HG03095 (cell line): ENCODE data around the gene PRR29.
"Not testable (repeated sequence)": the region's sequence is repeated elsewhere in the genome, so short reads cannot be mapped to it uniquely, and the experiment has no call there.

ENCODE experiments used
- ATAC-seq: cut with Tn5 transposase; IDR thresholded peaks from one replicate; pipeline ENCODE4 v1.9.1; 2021; ENCODE audit warnings: moderate library complexity; ENCODE audit not compliant: unreplicated experiment

PRR29 gene

DNA sequence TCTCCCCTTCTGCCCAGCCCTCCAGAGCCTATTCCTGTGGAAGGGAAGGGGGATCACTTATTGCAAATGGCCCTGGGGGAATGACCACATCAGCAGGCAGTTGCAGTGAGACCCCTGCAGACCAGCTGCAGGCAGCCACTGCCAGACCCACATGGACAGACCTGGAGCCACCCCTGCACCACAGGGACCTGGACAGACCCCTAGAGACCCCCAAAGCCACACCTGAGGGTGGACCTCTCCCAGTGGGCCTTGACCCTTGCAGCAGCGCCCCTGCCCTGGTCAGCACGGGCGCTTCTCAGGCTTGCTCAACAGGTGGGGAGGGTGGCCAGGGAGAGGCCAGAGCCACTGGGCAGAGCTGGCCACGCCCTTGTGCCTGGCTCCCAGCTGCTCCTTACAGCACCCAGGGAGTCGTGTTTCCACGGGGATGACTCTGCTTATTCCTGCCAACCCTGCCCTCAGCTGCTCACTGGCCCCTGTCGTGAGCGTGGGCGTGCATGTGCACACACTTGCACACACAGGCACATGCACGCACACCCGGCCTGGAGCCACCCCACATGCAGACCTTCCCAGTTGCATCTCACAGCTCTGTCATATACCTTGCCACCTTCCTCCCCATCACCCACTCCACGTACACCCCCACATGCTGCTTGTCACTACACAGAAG lies 24.1 kb upstream of the PRR29 start:
- no peak for ATAC-seq

DNA sequence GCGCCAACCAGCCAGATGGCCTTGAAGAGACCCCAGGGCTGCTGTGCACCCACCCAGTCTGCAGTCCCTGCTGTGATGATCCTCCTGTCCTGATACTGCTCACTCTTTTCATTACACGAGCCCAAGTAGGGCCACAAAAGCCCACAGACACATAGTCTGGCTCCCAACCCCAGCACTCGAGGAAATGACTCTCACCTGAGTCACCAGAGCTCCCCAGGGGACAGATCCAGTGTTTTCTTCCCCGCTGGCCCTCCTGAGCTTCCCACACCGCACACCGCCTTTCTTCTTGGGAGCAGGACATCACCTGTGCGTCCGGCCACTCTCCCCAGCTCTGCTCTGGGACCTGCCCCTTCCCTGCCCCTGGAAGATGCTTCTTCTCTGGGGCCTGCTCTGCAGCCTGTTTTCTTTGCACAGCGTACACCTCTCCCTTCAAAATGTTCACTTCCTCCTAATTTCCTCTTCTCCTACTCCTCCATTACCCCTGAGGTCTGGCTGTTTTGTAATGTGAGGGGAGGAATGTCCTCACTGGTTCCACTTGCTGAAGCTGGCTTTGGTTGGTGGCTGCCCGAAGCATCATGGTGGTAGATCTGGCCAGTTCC lies 23.5 kb upstream of the PRR29 start:
- ATAC-seq: no peak

DNA sequence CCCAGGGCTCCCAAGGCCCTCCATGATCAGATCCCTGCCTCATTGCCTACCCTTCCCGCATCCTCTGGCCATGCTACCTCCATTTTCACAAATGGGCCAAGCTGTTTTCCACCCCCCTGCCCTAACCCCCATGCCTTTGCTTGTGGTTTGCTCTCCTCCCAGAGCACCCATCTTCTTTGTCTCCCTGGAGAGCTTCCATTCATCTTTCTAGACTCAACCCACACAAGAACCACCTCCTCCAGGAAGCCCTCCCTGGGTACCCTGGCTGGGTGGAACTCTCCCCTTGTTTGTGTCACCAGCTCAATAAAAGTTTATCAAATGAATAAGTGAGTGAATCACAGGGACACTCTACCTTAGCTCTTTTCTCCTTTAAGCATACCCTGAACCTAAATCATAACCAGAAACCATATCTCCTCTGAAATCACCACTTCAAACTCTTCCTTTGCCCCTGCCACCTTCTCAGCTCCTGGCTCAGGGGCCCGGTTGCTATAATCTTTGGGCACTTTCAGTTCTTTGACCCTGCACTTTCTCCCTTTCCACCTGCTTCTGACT lies 22.5 kb upstream of the PRR29 start:
- ATAC-seq: no peak

DNA sequence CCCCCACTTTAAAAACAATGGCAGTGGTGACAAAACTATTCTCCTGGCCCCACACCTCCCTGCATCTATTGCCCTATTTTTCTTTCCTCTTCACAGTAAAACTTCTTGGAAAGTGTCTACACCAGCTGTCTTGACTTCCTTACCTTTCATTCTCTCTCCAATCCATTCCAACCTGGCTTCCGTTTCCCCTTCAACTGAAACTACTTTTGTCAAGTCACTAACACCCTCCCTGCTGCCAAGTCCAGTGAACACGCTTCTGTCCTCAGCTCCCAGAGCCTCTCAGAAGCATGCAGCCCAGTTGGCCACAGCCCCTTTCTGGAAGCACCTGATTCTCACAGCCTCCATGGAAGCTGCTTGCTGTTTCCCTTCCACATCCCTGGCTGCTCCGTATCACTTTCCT lies 21.4 kb upstream of the PRR29 start:
- ATAC-seq: no peak

DNA sequence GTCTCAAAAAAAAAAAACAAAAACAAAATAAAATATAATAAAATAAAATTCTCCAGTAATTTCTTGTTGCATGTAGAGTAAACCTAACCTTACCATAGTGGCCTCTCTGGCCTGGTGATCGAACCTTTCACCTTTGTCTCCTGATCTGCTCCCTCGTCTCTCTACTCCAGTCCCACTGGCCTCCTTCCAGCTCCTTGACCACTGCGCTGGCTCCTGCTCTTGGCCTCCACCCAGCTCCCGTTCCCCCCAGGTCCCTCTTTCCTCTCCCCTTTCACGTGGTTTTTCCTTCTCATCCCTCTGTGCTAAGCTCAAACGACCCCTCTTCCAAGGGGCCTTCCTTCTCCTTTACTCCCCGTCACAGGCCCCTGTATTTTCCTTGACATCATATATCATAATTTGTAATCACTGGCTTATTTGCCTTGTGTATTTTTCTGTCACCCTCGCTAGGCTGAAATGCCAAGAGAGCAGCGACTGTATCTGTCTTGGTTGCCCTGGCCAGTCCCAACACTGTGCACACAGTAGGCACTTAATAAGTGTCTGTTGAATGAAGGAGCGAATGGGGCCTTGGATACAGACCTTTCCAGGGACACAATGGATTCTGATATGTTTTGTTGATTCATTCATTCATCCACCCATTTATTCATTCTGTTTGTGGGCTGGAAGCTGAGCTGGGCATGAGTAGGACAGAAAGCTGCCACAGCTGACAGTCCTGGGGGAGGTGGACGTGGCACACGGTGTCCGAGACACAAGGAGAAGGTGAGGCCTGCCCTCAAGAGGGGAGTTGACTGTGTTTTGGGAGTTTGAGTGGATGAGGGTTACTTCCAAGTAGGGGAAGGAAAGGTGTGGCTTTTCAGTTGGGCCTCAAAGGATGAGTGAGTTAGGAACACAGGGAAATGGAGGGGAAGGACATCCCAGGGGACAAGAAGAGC lies 19.6 kb upstream of the PRR29 start:
- no peak for ATAC-seq

DNA sequence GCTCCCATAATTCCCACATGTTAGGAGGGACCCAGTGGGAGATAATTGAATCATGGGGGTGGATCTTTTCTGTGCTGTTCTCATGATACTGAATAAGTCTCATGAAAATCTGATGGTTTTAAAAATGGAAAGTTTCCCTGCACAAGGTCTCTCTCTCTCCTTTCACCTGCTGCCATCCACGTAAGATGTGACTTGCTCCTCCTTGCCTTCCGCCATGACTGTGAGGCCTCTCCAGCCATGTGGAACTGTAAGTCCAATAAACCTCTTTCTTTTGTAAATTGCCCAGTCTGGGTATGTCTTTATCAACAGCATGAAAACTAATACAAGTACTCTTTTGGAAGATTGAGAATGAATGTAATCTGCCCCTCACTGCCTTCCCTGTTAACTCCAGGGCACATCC lies 15.5 kb upstream of the PRR29 start:
- ATAC-seq: not testable (repeated sequence)

DNA sequence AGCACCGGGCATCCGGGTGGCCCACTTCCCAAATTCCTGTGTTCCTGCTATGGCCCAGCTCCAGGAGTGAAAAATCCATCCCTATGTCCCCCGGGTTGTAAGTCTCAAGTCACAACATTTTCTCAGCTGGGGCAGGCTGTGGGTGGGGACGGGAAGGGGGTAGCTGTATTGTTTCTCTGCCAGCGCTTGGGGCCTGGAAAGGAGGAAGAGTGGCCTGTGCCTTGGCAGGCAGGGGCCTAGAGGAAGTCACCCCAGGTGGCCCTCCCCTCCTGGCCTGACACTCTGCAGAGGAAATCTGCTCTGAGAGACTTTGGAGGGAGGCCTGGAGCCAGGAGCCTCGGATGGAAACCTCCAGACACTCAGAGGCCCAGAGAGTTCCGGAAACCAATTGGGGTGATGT lies 14.8 kb upstream of the PRR29 start:
- ATAC-seq: no peak

DNA sequence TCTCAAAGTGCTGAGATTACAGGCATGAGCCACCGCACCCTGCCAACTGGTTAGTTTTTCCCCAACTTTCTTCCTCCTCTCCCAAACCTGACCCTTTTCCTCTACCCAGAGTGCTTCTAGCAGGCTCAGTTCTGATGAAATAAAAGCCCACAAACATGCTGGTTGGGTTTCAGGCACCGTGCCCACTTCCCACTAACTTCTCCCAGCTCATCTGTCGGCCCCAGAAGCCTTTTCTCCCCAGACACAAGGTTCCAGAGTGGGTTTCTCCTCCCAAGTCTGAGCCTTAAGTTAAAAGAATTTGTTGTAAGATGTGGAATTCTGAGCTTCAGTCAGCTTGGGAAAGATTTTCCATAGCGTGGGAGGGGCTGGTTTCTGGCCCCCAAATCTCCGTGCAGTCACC lies 13.9 kb upstream of the PRR29 start:
- ATAC-seq: no peak

DNA sequence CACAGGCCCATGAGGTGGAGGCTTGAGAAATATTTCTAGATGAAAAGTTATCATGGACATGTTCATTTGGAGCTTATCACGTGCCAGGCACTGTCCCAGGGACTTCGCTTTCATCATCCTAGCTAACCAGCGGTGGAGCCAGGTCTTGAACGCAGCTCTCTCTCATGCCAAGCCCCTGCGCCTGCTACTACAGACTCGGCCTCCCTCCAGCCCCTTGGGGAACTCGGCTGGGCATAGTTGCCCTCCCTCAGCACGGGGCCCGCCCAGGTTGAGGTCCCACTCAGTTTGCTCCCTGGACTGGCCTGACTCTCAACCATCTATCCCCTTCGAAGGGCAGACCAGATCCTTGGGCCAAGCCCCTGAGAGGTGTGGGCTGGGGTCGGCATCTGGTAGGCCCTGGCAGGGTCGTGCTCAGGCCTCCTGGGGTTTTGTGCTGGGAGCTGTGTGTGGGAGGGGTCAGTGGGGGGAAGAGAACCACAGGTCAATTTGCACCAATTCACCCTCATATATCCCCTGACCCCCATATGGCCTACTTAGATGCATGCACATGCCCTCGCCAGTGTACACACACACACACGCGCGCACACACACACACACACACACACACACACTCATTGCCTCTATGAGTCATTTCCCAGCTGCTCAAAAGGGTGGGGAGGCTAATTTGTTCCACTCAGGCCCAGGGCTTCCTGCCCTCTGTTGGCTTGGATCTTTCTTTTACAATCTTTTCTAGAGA lies 13.3 kb upstream of the PRR29 start:
- ATAC-seq: no peak

DNA sequence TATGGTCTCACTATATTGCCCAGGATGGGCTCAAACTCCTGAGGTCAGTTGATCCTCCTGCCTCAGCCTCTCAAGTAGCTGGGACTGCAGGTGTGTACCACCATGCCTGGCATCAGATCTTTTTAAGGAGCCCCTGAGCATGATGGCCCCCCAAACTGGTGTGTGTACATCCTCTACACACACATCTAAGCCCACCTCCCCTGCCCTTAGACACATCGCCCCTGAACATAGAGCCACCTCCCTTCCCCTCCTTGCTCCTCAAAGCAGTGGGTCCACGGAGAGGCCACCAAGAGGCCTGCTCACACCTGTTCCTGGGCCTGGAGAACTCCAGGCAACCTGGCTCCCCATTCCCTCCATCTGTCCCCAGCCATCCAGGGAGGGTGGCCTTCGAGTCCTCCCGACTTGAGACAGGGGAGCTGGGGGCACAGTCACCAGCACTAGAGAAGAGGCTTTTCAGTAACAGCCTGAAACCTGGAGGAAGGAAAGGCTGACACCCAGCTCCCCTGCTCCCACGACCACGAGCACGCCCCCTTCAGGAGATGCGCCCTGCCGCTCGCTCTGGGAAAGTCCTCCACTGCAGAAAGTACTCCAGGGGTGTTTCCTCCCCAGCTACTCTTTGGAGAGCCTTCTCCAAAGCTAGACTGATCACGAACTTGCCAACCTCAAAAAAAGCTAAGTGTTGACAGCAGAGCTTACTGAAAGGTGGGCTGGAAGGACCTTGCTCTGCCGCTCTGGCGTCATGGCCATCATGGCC lies 12.6 kb upstream of the PRR29 start:
- no peak for ATAC-seq

DNA sequence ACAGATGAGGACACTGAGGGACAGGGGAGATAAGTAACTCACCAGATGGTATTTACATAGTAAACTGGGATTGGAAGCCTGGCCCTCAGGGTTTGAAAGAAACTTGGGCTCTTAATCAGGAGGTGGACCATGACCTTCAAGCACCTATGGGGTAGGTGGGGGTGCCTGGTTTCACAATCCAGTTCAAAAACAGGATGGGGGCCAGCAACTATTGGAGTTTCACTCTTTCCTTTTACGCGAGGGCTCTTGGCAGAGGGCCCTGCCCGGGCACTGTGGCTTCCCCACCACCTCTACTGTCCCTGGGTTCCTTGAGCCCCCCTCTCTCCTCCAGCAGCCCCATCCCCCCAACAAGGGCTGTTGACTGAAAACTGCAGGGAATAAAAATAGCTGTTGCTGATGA lies 11.3 kb upstream of the PRR29 start:
- ATAC-seq: no peak

DNA sequence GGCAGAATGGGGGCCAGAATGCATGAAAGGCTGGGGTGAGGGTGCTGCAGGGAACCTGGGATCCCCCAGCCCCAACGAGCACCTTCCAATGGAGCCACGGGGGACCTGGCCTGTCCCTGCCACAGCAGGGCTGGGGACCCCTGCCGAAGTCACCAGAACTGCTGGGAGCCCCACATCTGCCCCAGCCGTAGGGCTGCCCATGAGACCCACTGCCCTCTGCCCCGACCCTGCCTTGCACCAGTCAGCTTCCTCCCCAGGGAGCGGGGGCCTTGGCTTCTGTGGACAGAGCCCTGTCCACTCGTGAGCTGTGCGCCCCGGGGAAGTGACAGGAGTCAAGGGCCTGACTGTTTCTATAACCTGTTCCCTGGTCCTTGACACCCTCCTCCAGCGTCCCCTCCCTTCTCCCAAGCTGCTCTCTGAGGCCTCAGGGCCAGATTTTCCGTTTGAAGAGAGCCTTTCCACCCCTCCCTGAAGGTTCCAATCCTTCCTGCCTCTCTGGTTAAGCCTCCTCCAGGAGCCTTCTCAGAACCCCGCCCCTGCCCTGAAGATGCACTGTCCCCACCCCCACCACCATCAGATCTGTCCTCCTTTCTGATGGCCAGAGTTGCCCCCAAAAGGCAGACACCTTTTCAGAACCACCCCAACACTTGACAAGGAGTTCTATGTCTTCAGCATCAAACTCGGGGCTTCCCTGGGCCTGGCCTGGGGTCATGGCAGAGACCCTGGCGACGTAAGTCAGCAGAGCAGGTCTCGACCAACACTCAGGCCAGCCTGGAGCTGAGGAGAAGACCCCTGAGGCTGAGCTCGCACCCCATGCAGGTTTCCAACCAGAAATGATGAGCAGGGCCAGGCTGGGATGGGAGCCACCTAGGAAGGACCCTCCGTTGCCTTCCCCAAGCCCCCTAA lies 10.7 kb upstream of the PRR29 start:
- ATAC-seq: no peak

DNA sequence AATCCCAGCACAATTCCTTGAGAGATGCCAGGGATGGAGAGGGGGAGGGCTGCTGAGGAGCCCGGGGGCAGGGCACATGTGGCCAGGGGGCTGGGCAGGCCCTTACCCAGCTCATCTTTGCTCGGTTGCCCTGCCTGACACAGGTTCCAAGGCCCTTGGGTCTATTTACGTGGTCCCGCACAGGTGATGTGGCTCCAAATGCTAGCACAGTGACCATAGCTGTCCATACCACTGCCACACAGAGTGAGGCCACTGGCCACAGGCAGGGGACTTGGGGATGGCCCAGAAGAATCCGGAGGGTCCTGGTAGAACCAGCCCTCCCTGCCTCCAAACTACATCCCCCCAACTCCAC lies 10.0 kb upstream of the PRR29 start:
- ATAC-seq: no peak

DNA sequence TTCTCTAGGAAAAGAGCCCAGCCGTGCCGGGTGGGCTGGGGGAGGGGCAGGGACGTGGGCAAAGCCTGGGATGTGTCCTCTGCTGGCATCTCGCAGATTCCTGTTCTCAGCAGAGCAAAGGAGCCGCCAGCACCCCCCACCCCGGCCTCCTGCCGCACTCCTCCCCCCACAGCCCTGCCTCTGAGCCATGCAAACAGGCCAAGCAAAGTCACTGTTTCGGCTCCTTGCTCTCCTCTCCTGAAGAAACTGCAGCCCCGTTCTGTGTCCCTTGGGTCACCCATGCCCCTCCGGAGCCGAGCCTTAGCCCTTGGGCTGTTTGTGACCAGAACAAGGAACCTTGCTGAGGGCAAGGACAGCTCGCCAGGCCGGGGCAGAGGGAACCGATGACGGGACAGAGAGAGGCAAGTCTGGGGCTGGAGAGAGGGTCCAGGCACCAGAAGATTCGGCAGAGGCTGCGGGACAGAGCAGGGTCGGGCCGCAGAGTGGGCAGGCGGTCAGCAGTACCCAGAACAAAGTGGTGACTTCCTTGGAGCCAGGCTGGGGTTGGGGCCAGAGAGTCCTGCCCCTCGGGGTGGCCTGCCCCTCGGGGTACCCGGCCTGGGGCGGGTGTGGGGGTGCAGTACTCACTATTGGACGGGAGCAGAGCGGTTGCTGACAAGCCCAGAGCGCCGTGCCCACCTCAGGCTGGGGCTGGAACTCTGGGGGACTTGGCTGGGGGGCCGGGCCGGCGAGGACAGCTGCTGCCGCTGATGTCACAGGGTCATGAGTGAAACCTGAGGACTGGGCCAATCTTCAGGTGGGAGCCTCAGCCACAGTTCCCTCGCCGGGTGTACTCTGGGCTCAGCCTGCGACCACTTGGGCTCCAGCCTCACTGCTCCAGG lies 9.2 kb upstream of the PRR29 start:
- ATAC-seq: no peak

DNA sequence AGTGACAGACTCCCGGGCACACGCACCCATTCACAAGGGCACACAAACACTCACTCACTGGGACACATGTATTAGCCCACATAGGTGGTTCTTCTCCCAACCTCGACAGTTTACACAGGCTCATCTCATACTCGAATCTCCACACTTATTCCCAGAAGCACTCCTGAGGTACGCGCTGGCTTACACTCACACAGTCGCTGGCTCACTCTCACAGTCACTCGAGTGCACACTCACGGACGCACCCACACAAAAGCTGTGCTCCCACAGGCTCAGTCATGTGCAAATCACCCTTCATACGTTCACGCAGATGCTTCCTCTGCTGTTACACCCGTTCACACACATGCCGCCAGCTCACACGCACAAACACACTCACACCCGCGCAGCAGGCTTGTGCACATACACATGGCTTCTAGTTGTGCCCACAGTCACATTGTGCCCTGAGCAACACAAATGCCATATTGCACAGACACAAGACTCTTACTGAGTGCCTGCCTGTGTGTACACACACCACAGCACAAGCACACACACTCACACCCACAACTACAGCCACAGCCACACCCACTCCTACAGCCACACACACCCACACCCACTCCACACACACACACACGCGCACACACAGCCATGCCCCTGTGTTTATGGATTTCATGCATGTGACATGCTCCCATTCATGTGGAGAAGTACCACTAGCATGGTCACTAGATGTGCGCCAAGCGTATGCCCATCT lies 8.4 kb upstream of the PRR29 start:
- no peak for ATAC-seq

DNA sequence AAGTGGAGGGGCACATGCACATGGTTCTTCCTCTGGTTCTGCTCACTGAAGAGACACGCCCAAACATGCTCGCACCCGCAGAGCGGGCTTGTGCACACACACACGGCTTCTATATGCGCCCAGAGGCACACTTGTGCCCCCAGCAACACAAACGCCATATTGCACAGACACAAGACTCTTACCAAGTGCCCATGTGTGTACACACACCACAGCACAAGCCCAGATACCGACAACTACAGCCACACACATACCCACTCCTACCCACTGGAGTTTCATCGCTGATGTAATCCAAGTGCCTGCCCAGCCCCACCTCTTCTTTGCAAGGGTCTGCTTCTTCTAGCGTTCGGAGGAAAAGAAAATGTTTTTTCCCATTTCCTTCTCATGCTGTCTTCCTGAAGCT lies 6.5 kb upstream of the PRR29 start:
- no peak for ATAC-seq

DNA sequence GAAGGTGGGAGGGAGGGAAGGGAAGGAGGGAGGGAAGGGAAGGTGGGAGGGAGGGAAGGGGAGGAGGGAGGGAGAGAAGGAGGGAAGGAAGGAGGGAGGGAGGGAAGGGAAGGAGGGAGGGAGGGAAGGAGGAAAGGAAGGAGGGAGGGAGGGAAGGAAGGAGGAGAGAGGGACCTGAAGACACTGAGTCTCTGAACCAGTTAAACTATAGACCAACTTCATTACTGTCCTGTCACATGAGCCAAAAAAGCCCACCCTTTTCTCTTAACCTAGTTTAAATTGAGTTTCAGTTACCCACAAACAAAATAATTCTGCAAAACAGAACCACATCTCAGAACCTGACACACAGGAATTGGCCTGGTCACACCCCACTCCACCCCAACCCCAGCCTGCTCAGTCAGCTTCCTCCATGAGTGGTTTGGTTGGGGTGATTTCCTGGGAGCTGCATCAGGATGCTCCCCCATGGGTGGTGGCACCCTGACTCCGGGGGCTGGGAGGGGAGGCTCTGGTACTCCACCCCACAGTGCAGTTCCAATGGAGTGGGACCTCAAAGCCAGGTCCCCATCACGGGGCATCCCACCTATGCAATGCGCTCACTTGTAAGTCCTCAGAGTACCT lies 4.7 kb upstream of the PRR29 start:
- ATAC-seq: no peak
